Measurements from ENCODE around the gene GGTLC1. TPM values are rescaled to one million over a fixed set of nuclear protein-coding genes. Genes with fewer than 3 reads are reported as not detected.

The GGTLC1 gene
- total and polyA plus RNA-seq, 2 of the 8 experiments (the other 6 are each of a cell fraction or from before 2014, with no cell fraction given), result not detected

- no peak for TF ChIP-seq RNF2 (IDR thresholded peaks at IDR 0.05; ENCODE audit: borderline replicate concordance, low read depth, low read length, missing control alignments, poor library complexity, severe bottlenecking)
- no peak for TF ChIP-seq CEBPB (IDR thresholded peaks at IDR 0.05; ENCODE audit: low read depth, low read length)
- TF ChIP-seq SP2 (IDR thresholded peaks at IDR 0.05; ENCODE audit: low read length), result no peak
- no peak for TF ChIP-seq NRF1 (IDR thresholded peaks at IDR 0.05; ENCODE audit: low read depth, low read length)
- no peak for TF ChIP-seq JUND (IDR thresholded peaks at IDR 0.05; ENCODE audit: low read length)
These were observed 13.3 kb upstream of the GGTLC1 start (continued) for GRCh38 chr20:24001712-24002405.

Measured in H1 (cell line).